Loucy (cell line): ENCODE measurements around the gene EZH1.

Experiments used
- H2AFZ ChIP-seq: fragments of 200-600 bp; sonication (generic); 2 replicates; pipeline ENCODE4 v1.6.0; 2016; ENCODE audit warnings: antibody characterized with exemption, mild to moderate bottlenecking, low read length, moderate library complexity
- H3F3A ChIP-seq: fragments of 200-600 bp; 2 replicates; pipeline ENCODE4 v1.6.0; 2016; ENCODE audit warnings: antibody characterized with exemption, low read depth, mild to moderate bottlenecking
- H3K27me3 ChIP-seq: fragments of 200-600 bp; sonication (generic); 2 replicates; pipeline ENCODE4 v1.6.1; 2014; ENCODE audit warnings: low read length, mild to moderate bottlenecking; ENCODE audit not compliant: insufficient read depth, poor library complexity, severe bottlenecking
- H3K36me3 ChIP-seq: fragments of 200-600 bp; sonication (generic); 2 replicates; pipeline ENCODE4 v1.6.1; 2016; ENCODE audit warnings: low read length; ENCODE audit not compliant: insufficient read depth
- H3K4me1 ChIP-seq: fragments of 200-600 bp; sonication (generic); 2 replicates; pipeline ENCODE4 v1.5.1; 2014; ENCODE audit warnings: low read length, mild to moderate bottlenecking; ENCODE audit not compliant: insufficient read depth, poor library complexity, severe bottlenecking
- H3K4me2 ChIP-seq: fragments of 200-600 bp; sonication (generic); 2 replicates; pipeline ENCODE4 v1.6.0; 2014; ENCODE audit warnings: antibody characterized with exemption, low read length, low read depth, mild to moderate bottlenecking; ENCODE audit not compliant: poor library complexity, severe bottlenecking
- H3K4me3 ChIP-seq: fragments of 200-600 bp; sonication (generic); 2 replicates; pipeline ENCODE4 v1.5.1; 2014; ENCODE audit warnings: low read length, mild to moderate bottlenecking, mixed read lengths; ENCODE audit not compliant: poor library complexity, severe bottlenecking
- H3K79me2 ChIP-seq: fragments of 200-600 bp; sonication (generic); 2 replicates; pipeline ENCODE4 v1.6.1; 2014; ENCODE audit warnings: low read length; ENCODE audit not compliant: insufficient read depth
- H3K9ac ChIP-seq: fragments of 200-600 bp; sonication (generic); 2 replicates; pipeline ENCODE4 v1.6.0; 2014; ENCODE audit warnings: mild to moderate bottlenecking, low read depth, low read length, moderate library complexity; ENCODE audit not compliant: poor library complexity, severe bottlenecking
- H3K9me2 ChIP-seq: fragments of 200-600 bp; sonication (generic); replicated peaks from 2 replicates; pipeline ENCODE4 v1.6.1; 2016; ENCODE audit warnings: low read depth, low read length, mixed read lengths
- H3K9me3 ChIP-seq: fragments of 200-600 bp; sonication (generic); 2 replicates; pipeline ENCODE4 v1.6.1; 2014; ENCODE audit warnings: mild to moderate bottlenecking, antibody characterized with exemption, low read length, low read depth; ENCODE audit not compliant: insufficient read depth
- H4K20me1 ChIP-seq: fragments of 200-600 bp; sonication (generic); 2 replicates; pipeline ENCODE4 v1.6.0; 2014; ENCODE audit warnings: antibody characterized with exemption, low read length, mild to moderate bottlenecking; ENCODE audit not compliant: insufficient read depth, poor library complexity, severe bottlenecking
- EZH2phosphoT487 ChIP-seq: fragments of 200-600 bp; IDR thresholded peaks from 2 replicates; pipeline ENCODE4 v1.6.1; 2018; ENCODE audit warnings: antibody characterized with exemption, mild to moderate bottlenecking, moderate library complexity, borderline replicate concordance
- TF ChIP-seq, protein P1 (sequence below): fragments of 200-600 bp; sonication (generic); conservative IDR thresholded peaks from 2 replicates; pipeline ENCODE4 v1.5.1; 2014; ENCODE audit warnings: mild to moderate bottlenecking, antibody characterized with exemption, low read length

EZH1 gene

DNA sequence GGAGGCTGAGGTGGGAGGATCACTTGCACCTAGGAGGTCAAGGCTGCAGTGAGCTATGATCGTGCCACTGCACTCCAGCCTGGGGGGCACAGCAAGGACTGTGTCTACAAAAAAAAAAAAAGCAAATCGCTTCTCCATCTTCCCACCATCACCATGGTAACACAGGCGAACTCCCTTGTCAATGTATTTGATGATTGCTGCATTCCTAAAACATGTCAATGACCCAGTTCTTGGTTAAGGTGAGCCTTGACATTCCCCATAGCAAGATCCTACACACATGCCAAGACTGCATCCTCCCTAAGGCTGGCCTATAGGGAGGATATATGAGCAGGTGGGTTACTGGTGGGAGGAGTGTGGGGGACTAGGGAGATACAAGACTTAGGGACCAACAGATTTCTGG lies 50.3 kb downstream of the EZH1 start:
- H3K36me3 ChIP-seq, result no peaks in the 10 kb centered on the region
- H3K9me3 ChIP-seq, result no peaks in the 10 kb centered on the region
- no peaks in the 10 kb centered on the region for H4K20me1 ChIP-seq
- H3K4me2 ChIP-seq, result no peak overlapping the region
- no peak overlapping the region for H2AFZ ChIP-seq
- no peak overlapping the region for H3K9ac ChIP-seq
- H3K27me3 ChIP-seq, result no peaks in the 10 kb centered on the region
- H3K4me1 ChIP-seq, result no peaks in the 10 kb centered on the region
- no peaks in the 10 kb centered on the region for H3K9me2 ChIP-seq
- no peak overlapping the region for H3K4me3 ChIP-seq
- TF ChIP-seq, protein P1, sequence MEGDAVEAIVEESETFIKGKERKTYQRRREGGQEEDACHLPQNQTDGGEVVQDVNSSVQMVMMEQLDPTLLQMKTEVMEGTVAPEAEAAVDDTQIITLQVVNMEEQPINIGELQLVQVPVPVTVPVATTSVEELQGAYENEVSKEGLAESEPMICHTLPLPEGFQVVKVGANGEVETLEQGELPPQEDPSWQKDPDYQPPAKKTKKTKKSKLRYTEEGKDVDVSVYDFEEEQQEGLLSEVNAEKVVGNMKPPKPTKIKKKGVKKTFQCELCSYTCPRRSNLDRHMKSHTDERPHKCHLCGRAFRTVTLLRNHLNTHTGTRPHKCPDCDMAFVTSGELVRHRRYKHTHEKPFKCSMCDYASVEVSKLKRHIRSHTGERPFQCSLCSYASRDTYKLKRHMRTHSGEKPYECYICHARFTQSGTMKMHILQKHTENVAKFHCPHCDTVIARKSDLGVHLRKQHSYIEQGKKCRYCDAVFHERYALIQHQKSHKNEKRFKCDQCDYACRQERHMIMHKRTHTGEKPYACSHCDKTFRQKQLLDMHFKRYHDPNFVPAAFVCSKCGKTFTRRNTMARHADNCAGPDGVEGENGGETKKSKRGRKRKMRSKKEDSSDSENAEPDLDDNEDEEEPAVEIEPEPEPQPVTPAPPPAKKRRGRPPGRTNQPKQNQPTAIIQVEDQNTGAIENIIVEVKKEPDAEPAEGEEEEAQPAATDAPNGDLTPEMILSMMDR, result no peak
- TF ChIP-seq EZH2phosphoT487, result no peak
- H3K79me2 ChIP-seq, result no peaks in the 10 kb centered on the region
- no peaks in the 10 kb centered on the region for H3F3A ChIP-seq

DNA sequence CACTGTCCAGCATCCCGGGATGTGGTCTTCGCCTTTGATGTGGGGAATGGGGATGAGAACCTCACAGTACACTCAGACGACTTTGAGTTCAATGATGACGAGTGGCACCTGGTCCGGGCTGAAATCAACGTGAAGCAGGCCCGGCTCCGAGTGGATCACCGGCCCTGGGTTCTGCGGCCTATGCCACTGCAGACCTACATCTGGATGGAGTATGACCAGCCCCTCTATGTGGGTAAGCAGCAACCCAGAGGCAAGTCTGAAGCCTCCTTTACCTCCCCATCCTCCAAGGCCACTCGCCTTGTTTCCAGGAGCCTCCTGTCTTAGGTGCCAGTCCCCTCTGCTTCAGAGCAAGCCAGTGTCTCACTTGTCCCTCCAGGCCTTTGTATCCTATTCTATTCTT lies 52.4 kb downstream of the EZH1 start:
- Histone ChIP-seq H3K9me2 (no peaks in the 10 kb centered on the region), H3K4me2 (no peak overlapping the region), H3K27me3 (no peaks in the 10 kb centered on the region), H3K79me2 (no peaks in the 10 kb centered on the region), H3K4me1 (no peaks in the 10 kb centered on the region), H3K36me3 (no peaks in the 10 kb centered on the region), H3F3A (no peaks in the 10 kb centered on the region), H2AFZ (no peak overlapping the region), H3K9ac (no peak overlapping the region), H3K4me3 (no peak overlapping the region), H3K9me3 (no peaks in the 10 kb centered on the region), H4K20me1 (no peaks in the 10 kb centered on the region)
- TF ChIP-seq EZH2phosphoT487, result no peak
- TF ChIP-seq, protein P1, result no peak

DNA sequence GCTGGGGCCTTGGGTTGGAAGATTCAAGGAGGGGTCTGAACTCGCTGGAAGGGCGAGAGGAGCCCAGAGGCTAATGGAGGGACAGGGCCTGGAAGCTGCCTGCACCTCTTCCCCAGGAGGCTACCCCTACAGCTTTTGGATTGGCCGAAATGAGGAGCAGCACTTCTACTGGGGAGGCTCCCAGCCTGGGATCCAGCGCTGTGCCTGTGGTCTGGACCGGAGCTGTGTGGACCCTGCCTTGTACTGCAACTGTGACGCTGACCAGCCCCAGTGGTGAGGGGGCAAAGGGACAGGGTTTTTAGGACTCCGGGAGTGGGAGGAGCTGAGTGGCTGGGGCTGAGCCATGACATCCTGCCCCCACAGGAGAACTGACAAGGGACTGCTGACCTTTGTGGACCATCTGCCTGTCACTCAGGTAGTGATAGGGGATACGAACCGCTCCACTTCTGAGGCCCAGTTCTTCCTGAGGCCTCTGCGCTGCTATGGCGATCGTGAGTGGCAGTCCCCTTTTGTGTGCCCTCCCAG lies 53.8 kb downstream of the EZH1 start:
- no peaks in the 10 kb centered on the region for H3F3A ChIP-seq
- H4K20me1 ChIP-seq, result no peaks in the 10 kb centered on the region
- H2AFZ ChIP-seq, result no peak overlapping the region
- no peaks in the 10 kb centered on the region for H3K4me1 ChIP-seq
- H3K4me3 ChIP-seq, result no peak overlapping the region
- no peak overlapping the region for H3K9ac ChIP-seq
- H3K27me3 ChIP-seq, result no peaks in the 10 kb centered on the region
- no peak overlapping the region for H3K4me2 ChIP-seq
- no peaks in the 10 kb centered on the region for H3K79me2 ChIP-seq
- TF ChIP-seq, protein P1, result no peak
- TF ChIP-seq EZH2phosphoT487, result no peak
- no peaks in the 10 kb centered on the region for H3K9me3 ChIP-seq
- no peaks in the 10 kb centered on the region for H3K36me3 ChIP-seq
- no peaks in the 10 kb centered on the region for H3K9me2 ChIP-seq
